HFFc6 (cell line): ENCODE results near the gene ZNF580. TPM values are rescaled to one million over a fixed set of nuclear protein-coding genes. Genes with fewer than 3 reads are reported as not detected.

Experiments
- DNase-seq: peaks from one replicate; pipeline ENCODE4 v3.0.0-alpha.2; 2018
- H3K27ac Mint-ChIP-seq: 2 replicates; pipeline ENCODE4 v1.8.0; 2020; ENCODE audit warnings: mild to moderate bottlenecking, mixed read lengths
- H3K27me3 Mint-ChIP-seq: 2 replicates; pipeline ENCODE4 v1.8.0; 2021; ENCODE audit warnings: mild to moderate bottlenecking, moderate library complexity, mixed read lengths; ENCODE audit not compliant: insufficient read depth
- H3K36me3 Mint-ChIP-seq: 2 replicates; pipeline ENCODE4 v1.8.0; 2021; ENCODE audit warnings: low read depth, mixed read lengths
- H3K4me1 Mint-ChIP-seq: 2 replicates; pipeline ENCODE4 v1.8.0; 2020; ENCODE audit warnings: low read depth, mixed read lengths
- H3K4me3 Mint-ChIP-seq: 2 replicates; pipeline ENCODE4 v1.8.0; 2020; ENCODE audit warnings: mild to moderate bottlenecking, moderate library complexity, mixed read lengths
- H3K9me3 Mint-ChIP-seq: 2 replicates; pipeline ENCODE4 v1.8.0; 2020; ENCODE audit warnings: mild to moderate bottlenecking, mixed read lengths
- CTCF ChIP-seq: fragments of 200-600 bp; sonication (generic); IDR thresholded peaks from 2 replicates; pipeline ENCODE4 v1.5.0; 2021; ENCODE audit warnings: antibody characterized with exemption, mild to moderate bottlenecking
- long read RNA-seq: library from polyadenylated mRNA; unstranded; transcript quantifications from one replicate; pipeline ENCODE4 v2.0.0, GENCODE V29; 2019
- total RNA-seq, 6 experiments: library from RNA; stranded (reverse); fragmentation: NEBNext Ultra II Directional; extraction: Animal tissue kit (Norgen Biotek cat#: 25700); gene quantifications; 2 replicates in 1 of 6; 3 replicates in 5 of 6; pipeline ENCODE4 v1.2.3, GENCODE V29; 2021

ZNF580 gene
- total RNA-seq = 10 to 100 TPM; 51.0 to 60.5 (median 57.7) TPM
- long read RNA-seq, transcript ZNF580-201 (2 exons, 1,261 nt) = major isoform, 15 of 25 reads
- long read RNA-seq, transcript ZNF580-202 (1 exons, 1,707 nt) = minor isoform, 8 of 25 reads
- long read RNA-seq, partial matches to known transcripts = 0 of 25 reads
- long read RNA-seq, other reads (novel, unspliced or antisense) = 2 of 25 reads

GRCh38 chr19:55640577-55641425 is at the start of gene ZNF580:
Gene ZNF580 (plus strand): TSS chr19:55641002. CDS start chr19:55642509, 1,507 bp downstream.
- Mint-ChIP-seq H3K9me3 (no peaks in the 10 kb centered on the region), H3K27me3 (peaks cover 9% of the 10 kb centered on the region), H3K4me3 (peak within 1 kb of the TSS; percentile 94), H3K36me3 (peaks cover 44% of the 10 kb centered on the region), H3K4me1 (peaks cover 62% of the 10 kb centered on the region), H3K27ac (peak within 1 kb of the TSS; percentile 94)
- peak; percentile 80 for DNase-seq
- TF ChIP-seq CTCF = no peak

GRCh38 chr19:55591555-55591954 is 49.2 kb upstream of the ZNF580 start:
- no peak overlapping the region for H3K27ac Mint-ChIP-seq
- TF ChIP-seq CTCF = no peak
- peaks cover 33% of the 10 kb centered on the region for H3K36me3 Mint-ChIP-seq
- peaks cover 6% of the 10 kb centered on the region for H3K4me1 Mint-ChIP-seq
- H3K9me3 Mint-ChIP-seq = no peaks in the 10 kb centered on the region
- H3K27me3 Mint-ChIP-seq = peaks cover 3% of the 10 kb centered on the region
- no peak overlapping the region for H3K4me3 Mint-ChIP-seq
- DNase-seq = no peak

GRCh38 chr19:55592391-55593090 is 48.3 kb upstream of the ZNF580 start:
- H3K27ac Mint-ChIP-seq = no peak overlapping the region
- H3K9me3 Mint-ChIP-seq = no peaks in the 10 kb centered on the region
- no peak for DNase-seq
- H3K4me3 Mint-ChIP-seq = no peak overlapping the region
- H3K36me3 Mint-ChIP-seq = peaks cover 41% of the 10 kb centered on the region
- no peak for TF ChIP-seq CTCF
- H3K27me3 Mint-ChIP-seq = peaks cover 3% of the 10 kb centered on the region; the same call in 1 of the 2 replicates
- no peaks in the 10 kb centered on the region for H3K4me1 Mint-ChIP-seq

- Mint-ChIP-seq H3K36me3 (peaks cover 45% of the 10 kb centered on the region), H3K4me3 (no peak overlapping the region), H3K9me3 (no peaks in the 10 kb centered on the region), H3K27ac (no peak overlapping the region), H3K27me3 (peaks cover 3% of the 10 kb centered on the region; the same call in 1 of the 2 replicates), H3K4me1 (no peaks in the 10 kb centered on the region; the same call in 1 of the 2 replicates)
- no peak for DNase-seq
- no peak for TF ChIP-seq CTCF
These were observed 47.6 kb upstream of the ZNF580 start for GRCh38 chr19:55593096-55593772.

GRCh38 chr19:55594996-55595545 is 45.7 kb upstream of the ZNF580 start:
- Mint-ChIP-seq H3K27ac (no peak overlapping the region), H3K36me3 (peaks cover 52% of the 10 kb centered on the region), H3K27me3 (peaks cover 3% of the 10 kb centered on the region), H3K9me3 (no peaks in the 10 kb centered on the region), H3K4me3 (no peak overlapping the region), H3K4me1 (peaks cover 7% of the 10 kb centered on the region)
- no peak for TF ChIP-seq CTCF
- no peak for DNase-seq
